Measurements from ENCODE around the gene CCDC138.

Gene CCDC138

GRCh38 chr2:108920686-108921085 lies 134.1 kb downstream of the CCDC138 start:
- DNase-seq, result no peak

GRCh38 chr2:108921096-108922030 lies 134.8 kb downstream of the CCDC138 start:
- DNase-seq, result no peak

GRCh38 chr2:108922141-108922915 lies 135.8 kb downstream of the CCDC138 start:
- DNase-seq, result no peak

GRCh38 chr2:108923019-108923700 lies 136.6 kb downstream of the CCDC138 start:
- DNase-seq, result no peak

GRCh38 chr2:108923736-108924579 lies 137.4 kb downstream of the CCDC138 start:
- DNase-seq, result no peak

GRCh38 chr2:108924580-108925251 lies 138.1 kb downstream of the CCDC138 start:
- DNase-seq, result no peak

GRCh38 chr2:108925286-108925685 lies 138.7 kb downstream of the CCDC138 start:
- no peak for DNase-seq

GRCh38 chr2:108925735-108926134 lies 139.2 kb downstream of the CCDC138 start:
- DNase-seq, result no peak
